WTC11 (cell line): ENCODE measurements around the gene PTPN12. TPM values are rescaled to one million over a fixed set of nuclear protein-coding genes. Genes with fewer than 3 reads are reported as not detected.

Experiments used
- ATAC-seq: fragments of 200-7000 bp; cut with Tn5 transposase; 2 replicates; pipeline ENCODE4 v1.10.0; 2021; ENCODE audit warnings: mild to moderate bottlenecking, moderate library complexity
- CTCF ChIA-PET: fragments of 300-600 bp; sonication (Branson Sonifier 250); formaldehyde crosslinking; loops from one replicate; lab custom pipeline; 2021; ENCODE audit warnings: antibody characterized with exemption; lab: Charles Lee
- POLR2A ChIA-PET: fragments of 350-600 bp; sonication (Branson Sonifier 250); formaldehyde crosslinking; loops from one replicate; lab custom pipeline; 2021; ENCODE audit warnings: antibody characterized with exemption; lab: Charles Lee
- DNase-seq: peaks from one replicate; pipeline ENCODE4 v3.0.0; 2021; ENCODE audit warnings: low spot score
- H3K27ac Mint-ChIP-seq: 2 replicates; pipeline ENCODE4 v1.8.0; 2021; ENCODE audit warnings: mixed read lengths
- H3K27me3 Mint-ChIP-seq: 2 replicates; pipeline ENCODE4 v1.8.0; 2021; ENCODE audit warnings: low read depth, mild to moderate bottlenecking, moderate library complexity, mixed read lengths
- H3K36me3 Mint-ChIP-seq: 2 replicates; pipeline ENCODE4 v1.8.0; 2021; ENCODE audit warnings: mixed read lengths
- H3K4me1 Mint-ChIP-seq: 2 replicates; pipeline ENCODE4 v1.8.0; 2022; ENCODE audit warnings: mixed read lengths
- H3K4me3 Mint-ChIP-seq: 2 replicates; pipeline ENCODE4 v1.8.0; 2021; ENCODE audit warnings: mild to moderate bottlenecking, moderate library complexity, mixed read lengths
- H3K9me3 Mint-ChIP-seq: 2 replicates; pipeline ENCODE4 v1.8.0; 2021; ENCODE audit warnings: mixed read lengths
- ATF1 ChIP-seq: sonication (generic); formaldehyde crosslinking; IDR thresholded peaks from 2 replicates; pipeline ENCODE4 v1.8.1; 2023; ENCODE audit warnings: mild to moderate bottlenecking, moderate library complexity, missing genetic modification reagents
- CBFB ChIP-seq: sonication (generic); formaldehyde crosslinking; IDR thresholded peaks from 2 replicates; pipeline ENCODE4 v1.8.1; 2022; ENCODE audit warnings: mild to moderate bottlenecking, low read depth, missing genetic modification reagents
- CREB1 ChIP-seq: sonication (generic); formaldehyde crosslinking; IDR thresholded peaks from 2 replicates; pipeline ENCODE4 v1.8.0; 2023; ENCODE audit warnings: mild to moderate bottlenecking, missing genetic modification reagents
- ETV6 ChIP-seq: sonication (generic); formaldehyde crosslinking; IDR thresholded peaks from 2 replicates; pipeline ENCODE4 v1.8.1; 2022; ENCODE audit warnings: mild to moderate bottlenecking, missing genetic modification reagents
- FOXJ3 ChIP-seq: sonication (generic); formaldehyde crosslinking; IDR thresholded peaks from 2 replicates; pipeline ENCODE4 v1.9.0; 2021; ENCODE audit warnings: missing genetic modification reagents, mild to moderate bottlenecking, borderline replicate concordance
- HMGA2 ChIP-seq: fragments of 250-450 bp; sonication (Bioruptor Pico); IDR thresholded peaks from 2 replicates; pipeline ENCODE4 v1.4.0; 2021; ENCODE audit warnings: mild to moderate bottlenecking, moderate library complexity
- JAZF1 ChIP-seq: fragments of 250-450 bp; sonication (Bioruptor Pico); IDR thresholded peaks from 2 replicates; pipeline ENCODE4 v1.9.0; 2021; ENCODE audit warnings: moderate library complexity, mild to moderate bottlenecking, inconsistent platforms
- KAT7 ChIP-seq: sonication (generic); formaldehyde crosslinking; IDR thresholded peaks from 2 replicates; pipeline ENCODE4 v1.8.1; 2023; ENCODE audit warnings: missing genetic modification reagents, mild to moderate bottlenecking, borderline replicate concordance
- NR1H2 ChIP-seq: sonication (generic); formaldehyde crosslinking; IDR thresholded peaks from 2 replicates; pipeline ENCODE4 v1.9.0; 2021; ENCODE audit warnings: mild to moderate bottlenecking, moderate library complexity, missing genetic modification reagents
- PRRX2 ChIP-seq: fragments of 250-450 bp; sonication (Bioruptor Pico); IDR thresholded peaks from 2 replicates; pipeline ENCODE4 v1.8.0; 2021; ENCODE audit warnings: mild to moderate bottlenecking
- RORB ChIP-seq: fragments of 250-450 bp; sonication (Bioruptor Pico); IDR thresholded peaks from 2 replicates; pipeline ENCODE4 v1.9.0; 2021; ENCODE audit warnings: mild to moderate bottlenecking
- SMAD4 ChIP-seq: sonication (generic); formaldehyde crosslinking; IDR thresholded peaks from 2 replicates; pipeline ENCODE4 v1.8.0; 2022; ENCODE audit warnings: mild to moderate bottlenecking, missing genetic modification reagents
- TEAD1 ChIP-seq: sonication (generic); formaldehyde crosslinking; IDR thresholded peaks from 2 replicates; pipeline ENCODE4 v1.8.0; 2022; ENCODE audit warnings: mild to moderate bottlenecking, missing genetic modification reagents
- TEAD4 ChIP-seq: sonication (generic); formaldehyde crosslinking; IDR thresholded peaks from 2 replicates; pipeline ENCODE4 v1.8.0; 2022; ENCODE audit warnings: mild to moderate bottlenecking, missing genetic modification reagents
- ZNF121 ChIP-seq: sonication (generic); formaldehyde crosslinking; IDR thresholded peaks from 2 replicates; pipeline ENCODE4 v1.8.0; 2023; ENCODE audit warnings: missing genetic modification reagents
- ZNF219 ChIP-seq: sonication (generic); formaldehyde crosslinking; IDR thresholded peaks from 2 replicates; pipeline ENCODE4 v1.8.0; 2023; ENCODE audit warnings: missing genetic modification reagents, mild to moderate bottlenecking, borderline replicate concordance
- ZNF232 ChIP-seq: sonication (generic); formaldehyde crosslinking; IDR thresholded peaks from 2 replicates; pipeline ENCODE4 v1.8.0; 2022; ENCODE audit warnings: mild to moderate bottlenecking, missing genetic modification reagents
- ZNF263 ChIP-seq: sonication (generic); formaldehyde crosslinking; IDR thresholded peaks from 2 replicates; pipeline ENCODE4 v1.8.1; 2022; ENCODE audit warnings: low read depth, mild to moderate bottlenecking, moderate library complexity, missing genetic modification reagents
- ZNF423 ChIP-seq: fragments of 250-450 bp; sonication (Bioruptor Pico); IDR thresholded peaks from 2 replicates; pipeline ENCODE4 v2.1.2; 2022; ENCODE audit warnings: mild to moderate bottlenecking, moderate library complexity
- total RNA-seq: library from RNA; stranded (reverse); gene quantifications from 3 replicates; pipeline ENCODE4 v1.2.3, GENCODE V29; 2021
- TF ChIP-seq, protein P1 (sequence below): sonication (generic); formaldehyde crosslinking; IDR thresholded peaks from 2 replicates; pipeline ENCODE4 v1.8.1; 2022; ENCODE audit warnings: mild to moderate bottlenecking, moderate library complexity, missing genetic modification reagents
- TF ChIP-seq, protein P2 (sequence below): sonication (generic); formaldehyde crosslinking; IDR thresholded peaks from 2 replicates; pipeline ENCODE4 v1.8.0; 2022; ENCODE audit warnings: mild to moderate bottlenecking, missing genetic modification reagents
- TF ChIP-seq, protein P3 (sequence below): sonication (generic); formaldehyde crosslinking; IDR thresholded peaks from 2 replicates; pipeline ENCODE4 v1.8.1; 2023; ENCODE audit warnings: mild to moderate bottlenecking, missing genetic modification reagents, moderate library complexity
- TF ChIP-seq, protein P4 (sequence below): sonication (generic); formaldehyde crosslinking; conservative IDR thresholded peaks from 2 replicates; pipeline ENCODE4 v1.8.1; 2022; ENCODE audit warnings: mild to moderate bottlenecking, missing genetic modification reagents
- TF ChIP-seq, protein P5 (sequence below): fragments of 250-450 bp; sonication (Bioruptor Pico); IDR thresholded peaks from 2 replicates; pipeline ENCODE4 v1.9.0; 2021; ENCODE audit warnings: moderate library complexity, mild to moderate bottlenecking, inconsistent platforms, borderline replicate concordance
- TF ChIP-seq, protein P6 (sequence below): sonication (generic); formaldehyde crosslinking; IDR thresholded peaks from 2 replicates; pipeline ENCODE4 v1.8.1; 2022; ENCODE audit warnings: mild to moderate bottlenecking, missing genetic modification reagents, moderate library complexity, borderline replicate concordance
- TF ChIP-seq, protein P7 (sequence below): fragments of 200-600 bp; IDR thresholded peaks from 2 replicates; pipeline ENCODE4 v1.8.0; 2022; ENCODE audit warnings: antibody characterized with exemption
- TF ChIP-seq, protein P8 (sequence below): fragments of 250-450 bp; sonication (Bioruptor Pico); IDR thresholded peaks from 2 replicates; pipeline ENCODE4 v1.9.0; 2021; ENCODE audit warnings: mild to moderate bottlenecking
- TF ChIP-seq, protein P9 (sequence below): sonication (generic); formaldehyde crosslinking; IDR thresholded peaks from 2 replicates; pipeline ENCODE4 v1.8.0; 2022; ENCODE audit warnings: mild to moderate bottlenecking, missing genetic modification reagents

Gene PTPN12
- total RNA-seq, 1 experiment from 2014 or later = 102 TPM

DNA sequence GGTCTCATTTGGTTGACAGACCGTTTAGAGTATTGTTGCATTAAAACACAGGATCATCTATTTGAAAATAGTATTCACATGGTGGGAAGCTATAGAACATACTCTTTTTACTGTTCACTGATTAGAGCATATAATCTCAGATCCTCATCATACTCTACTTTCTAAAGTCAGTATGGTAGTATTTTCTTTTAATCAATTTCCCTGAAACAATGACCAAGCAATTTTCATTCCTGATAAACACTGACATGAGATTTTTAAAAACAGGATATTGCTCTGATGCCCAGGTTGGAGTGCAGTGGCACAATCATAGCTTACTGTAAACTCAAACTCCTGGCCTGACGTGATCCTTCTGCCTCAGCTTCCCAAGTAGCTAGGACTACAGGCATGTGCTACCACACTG lies 63.9 kb downstream of the PTPN12 start:
- no peak overlapping the region for H3K4me3 Mint-ChIP-seq
- peaks cover 33% of the 10 kb centered on the region for H3K36me3 Mint-ChIP-seq
- POLR2A ChIA-PET = no interaction called here
- no peaks in the 10 kb centered on the region for H3K27me3 Mint-ChIP-seq
- H3K4me1 Mint-ChIP-seq = no peaks in the 10 kb centered on the region
- TF ChIP-seq TEAD1 (CRISPR knock-in tag) (no peak), ZNF219 (CRISPR knock-in tag) (no peak), CREB1 (no peak), KAT7 (no peak), FOXJ3 (CRISPR knock-in tag) (no peak), ZNF232 (no peak), NR1H2 (CRISPR knock-in tag) (no peak), RORB (CRISPR knock-in tag) (no peak), ETV6 (CRISPR knock-in tag) (no peak), HMGA2 (CRISPR knock-in tag) (no peak), SMAD4 (CRISPR knock-in tag) (no peak)
- TF ChIP-seq, protein P1, sequence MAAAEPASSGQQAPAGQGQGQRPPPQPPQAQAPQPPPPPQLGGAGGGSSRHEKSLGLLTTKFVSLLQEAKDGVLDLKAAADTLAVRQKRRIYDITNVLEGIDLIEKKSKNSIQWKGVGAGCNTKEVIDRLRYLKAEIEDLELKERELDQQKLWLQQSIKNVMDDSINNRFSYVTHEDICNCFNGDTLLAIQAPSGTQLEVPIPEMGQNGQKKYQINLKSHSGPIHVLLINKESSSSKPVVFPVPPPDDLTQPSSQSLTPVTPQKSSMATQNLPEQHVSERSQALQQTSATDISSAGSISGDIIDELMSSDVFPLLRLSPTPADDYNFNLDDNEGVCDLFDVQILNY (CRISPR knock-in tag) = no peak
- TF ChIP-seq, protein P2, sequence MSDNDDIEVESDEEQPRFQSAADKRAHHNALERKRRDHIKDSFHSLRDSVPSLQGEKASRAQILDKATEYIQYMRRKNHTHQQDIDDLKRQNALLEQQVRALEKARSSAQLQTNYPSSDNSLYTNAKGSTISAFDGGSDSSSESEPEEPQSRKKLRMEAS = no peak
- TF ChIP-seq, protein P3, sequence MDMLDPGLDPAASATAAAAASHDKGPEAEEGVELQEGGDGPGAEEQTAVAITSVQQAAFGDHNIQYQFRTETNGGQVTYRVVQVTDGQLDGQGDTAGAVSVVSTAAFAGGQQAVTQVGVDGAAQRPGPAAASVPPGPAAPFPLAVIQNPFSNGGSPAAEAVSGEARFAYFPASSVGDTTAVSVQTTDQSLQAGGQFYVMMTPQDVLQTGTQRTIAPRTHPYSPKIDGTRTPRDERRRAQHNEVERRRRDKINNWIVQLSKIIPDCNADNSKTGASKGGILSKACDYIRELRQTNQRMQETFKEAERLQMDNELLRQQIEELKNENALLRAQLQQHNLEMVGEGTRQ = no peak
- TF ChIP-seq, protein P4, sequence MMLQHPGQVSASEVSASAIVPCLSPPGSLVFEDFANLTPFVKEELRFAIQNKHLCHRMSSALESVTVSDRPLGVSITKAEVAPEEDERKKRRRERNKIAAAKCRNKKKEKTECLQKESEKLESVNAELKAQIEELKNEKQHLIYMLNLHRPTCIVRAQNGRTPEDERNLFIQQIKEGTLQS (CRISPR knock-in tag) = no peak
- TF ChIP-seq, protein P5, sequence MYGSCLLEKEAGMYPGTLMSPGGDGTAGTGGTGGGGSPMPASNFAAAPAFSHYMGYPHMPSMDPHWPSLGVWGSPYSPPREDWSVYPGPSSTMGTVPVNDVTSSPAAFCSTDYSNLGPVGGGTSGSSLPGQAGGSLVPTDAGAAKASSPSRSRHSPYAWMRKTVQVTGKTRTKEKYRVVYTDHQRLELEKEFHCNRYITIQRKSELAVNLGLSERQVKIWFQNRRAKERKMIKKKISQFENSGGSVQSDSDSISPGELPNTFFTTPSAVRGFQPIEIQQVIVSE (CRISPR knock-in tag) = no peak
- TF ChIP-seq, protein P6, sequence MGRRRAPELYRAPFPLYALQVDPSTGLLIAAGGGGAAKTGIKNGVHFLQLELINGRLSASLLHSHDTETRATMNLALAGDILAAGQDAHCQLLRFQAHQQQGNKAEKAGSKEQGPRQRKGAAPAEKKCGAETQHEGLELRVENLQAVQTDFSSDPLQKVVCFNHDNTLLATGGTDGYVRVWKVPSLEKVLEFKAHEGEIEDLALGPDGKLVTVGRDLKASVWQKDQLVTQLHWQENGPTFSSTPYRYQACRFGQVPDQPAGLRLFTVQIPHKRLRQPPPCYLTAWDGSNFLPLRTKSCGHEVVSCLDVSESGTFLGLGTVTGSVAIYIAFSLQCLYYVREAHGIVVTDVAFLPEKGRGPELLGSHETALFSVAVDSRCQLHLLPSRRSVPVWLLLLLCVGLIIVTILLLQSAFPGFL (CRISPR knock-in tag) = no peak
- TF ChIP-seq, protein P7, sequence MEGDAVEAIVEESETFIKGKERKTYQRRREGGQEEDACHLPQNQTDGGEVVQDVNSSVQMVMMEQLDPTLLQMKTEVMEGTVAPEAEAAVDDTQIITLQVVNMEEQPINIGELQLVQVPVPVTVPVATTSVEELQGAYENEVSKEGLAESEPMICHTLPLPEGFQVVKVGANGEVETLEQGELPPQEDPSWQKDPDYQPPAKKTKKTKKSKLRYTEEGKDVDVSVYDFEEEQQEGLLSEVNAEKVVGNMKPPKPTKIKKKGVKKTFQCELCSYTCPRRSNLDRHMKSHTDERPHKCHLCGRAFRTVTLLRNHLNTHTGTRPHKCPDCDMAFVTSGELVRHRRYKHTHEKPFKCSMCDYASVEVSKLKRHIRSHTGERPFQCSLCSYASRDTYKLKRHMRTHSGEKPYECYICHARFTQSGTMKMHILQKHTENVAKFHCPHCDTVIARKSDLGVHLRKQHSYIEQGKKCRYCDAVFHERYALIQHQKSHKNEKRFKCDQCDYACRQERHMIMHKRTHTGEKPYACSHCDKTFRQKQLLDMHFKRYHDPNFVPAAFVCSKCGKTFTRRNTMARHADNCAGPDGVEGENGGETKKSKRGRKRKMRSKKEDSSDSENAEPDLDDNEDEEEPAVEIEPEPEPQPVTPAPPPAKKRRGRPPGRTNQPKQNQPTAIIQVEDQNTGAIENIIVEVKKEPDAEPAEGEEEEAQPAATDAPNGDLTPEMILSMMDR = no peak
- ATAC-seq (no peak), DNase-seq (no peak)
- CTCF ChIA-PET = no interaction called here
- no peak overlapping the region for H3K27ac Mint-ChIP-seq
- no peaks in the 10 kb centered on the region for H3K9me3 Mint-ChIP-seq

DNA sequence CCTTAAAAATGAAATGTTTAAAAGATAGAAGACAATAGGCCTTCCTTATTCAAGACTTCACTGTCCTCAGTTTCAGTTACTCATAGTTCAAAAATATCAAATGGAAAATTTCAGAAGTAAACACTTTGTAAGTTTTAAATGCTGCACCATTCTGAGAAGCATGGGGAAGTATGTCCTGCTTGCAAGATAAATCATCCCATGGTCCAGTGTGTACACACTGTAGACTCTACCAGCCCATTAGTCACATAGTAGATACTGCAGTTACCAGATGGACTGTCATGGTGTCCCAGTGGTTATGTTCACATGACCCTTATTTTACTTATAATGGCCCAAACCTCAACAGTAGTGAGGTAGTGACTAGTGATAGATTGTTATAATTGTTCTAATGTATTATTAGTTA lies 69.5 kb downstream of the PTPN12 start:
- Mint-ChIP-seq H3K4me3 (no peak overlapping the region), H3K9me3 (no peaks in the 10 kb centered on the region), H3K36me3 (peaks cover 39% of the 10 kb centered on the region), H3K4me1 (no peaks in the 10 kb centered on the region), H3K27ac (no peak overlapping the region), H3K27me3 (no peaks in the 10 kb centered on the region)
- no peak for DNase-seq
- ChIA-PET CTCF (no interaction called here), POLR2A (no interaction called here)
- no peak for ATAC-seq
- TF ChIP-seq ZNF121 (CRISPR knock-in tag) (no peak), ATF1 (CRISPR knock-in tag) (no peak), ETV6 (CRISPR knock-in tag) (no peak), HMGA2 (CRISPR knock-in tag) (no peak), PRRX2 (CRISPR knock-in tag) (no peak), JAZF1 (no peak), FOXJ3 (CRISPR knock-in tag) (no peak), CBFB (CRISPR knock-in tag) (no peak), ZNF423 (CRISPR knock-in tag) (no peak), TEAD4 (CRISPR knock-in tag) (no peak), ZNF263 (CRISPR knock-in tag) (no peak)
- TF ChIP-seq, protein P8, sequence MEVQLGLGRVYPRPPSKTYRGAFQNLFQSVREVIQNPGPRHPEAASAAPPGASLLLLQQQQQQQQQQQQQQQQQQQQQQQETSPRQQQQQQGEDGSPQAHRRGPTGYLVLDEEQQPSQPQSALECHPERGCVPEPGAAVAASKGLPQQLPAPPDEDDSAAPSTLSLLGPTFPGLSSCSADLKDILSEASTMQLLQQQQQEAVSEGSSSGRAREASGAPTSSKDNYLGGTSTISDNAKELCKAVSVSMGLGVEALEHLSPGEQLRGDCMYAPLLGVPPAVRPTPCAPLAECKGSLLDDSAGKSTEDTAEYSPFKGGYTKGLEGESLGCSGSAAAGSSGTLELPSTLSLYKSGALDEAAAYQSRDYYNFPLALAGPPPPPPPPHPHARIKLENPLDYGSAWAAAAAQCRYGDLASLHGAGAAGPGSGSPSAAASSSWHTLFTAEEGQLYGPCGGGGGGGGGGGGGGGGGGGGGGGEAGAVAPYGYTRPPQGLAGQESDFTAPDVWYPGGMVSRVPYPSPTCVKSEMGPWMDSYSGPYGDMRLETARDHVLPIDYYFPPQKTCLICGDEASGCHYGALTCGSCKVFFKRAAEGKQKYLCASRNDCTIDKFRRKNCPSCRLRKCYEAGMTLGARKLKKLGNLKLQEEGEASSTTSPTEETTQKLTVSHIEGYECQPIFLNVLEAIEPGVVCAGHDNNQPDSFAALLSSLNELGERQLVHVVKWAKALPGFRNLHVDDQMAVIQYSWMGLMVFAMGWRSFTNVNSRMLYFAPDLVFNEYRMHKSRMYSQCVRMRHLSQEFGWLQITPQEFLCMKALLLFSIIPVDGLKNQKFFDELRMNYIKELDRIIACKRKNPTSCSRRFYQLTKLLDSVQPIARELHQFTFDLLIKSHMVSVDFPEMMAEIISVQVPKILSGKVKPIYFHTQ (CRISPR knock-in tag) = no peak
- TF ChIP-seq, protein P9, sequence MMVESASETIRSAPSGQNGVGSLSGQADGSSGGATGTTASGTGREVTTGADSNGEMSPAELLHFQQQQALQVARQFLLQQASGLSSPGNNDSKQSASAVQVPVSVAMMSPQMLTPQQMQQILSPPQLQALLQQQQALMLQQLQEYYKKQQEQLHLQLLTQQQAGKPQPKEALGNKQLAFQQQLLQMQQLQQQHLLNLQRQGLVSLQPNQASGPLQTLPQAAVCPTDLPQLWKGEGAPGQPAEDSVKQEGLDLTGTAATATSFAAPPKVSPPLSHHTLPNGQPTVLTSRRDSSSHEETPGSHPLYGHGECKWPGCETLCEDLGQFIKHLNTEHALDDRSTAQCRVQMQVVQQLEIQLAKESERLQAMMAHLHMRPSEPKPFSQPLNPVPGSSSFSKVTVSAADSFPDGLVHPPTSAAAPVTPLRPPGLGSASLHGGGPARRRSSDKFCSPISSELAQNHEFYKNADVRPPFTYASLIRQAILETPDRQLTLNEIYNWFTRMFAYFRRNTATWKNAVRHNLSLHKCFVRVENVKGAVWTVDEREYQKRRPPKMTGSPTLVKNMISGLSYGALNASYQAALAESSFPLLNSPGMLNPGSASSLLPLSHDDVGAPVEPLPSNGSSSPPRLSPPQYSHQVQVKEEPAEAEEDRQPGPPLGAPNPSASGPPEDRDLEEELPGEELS (CRISPR knock-in tag) = no peak
